Ishikawa (cell line): ENCODE data around the gene ANAPC13.

Experiments
- CEBPB ChIP-seq: IDR thresholded peaks from 2 replicates; pipeline ENCODE4 v1.6.1; 2012
- CREB1 ChIP-seq: IDR thresholded peaks from 2 replicates; pipeline ENCODE4 v1.6.1; 2012; ENCODE audit warnings: low read depth
- EGR1 ChIP-seq: IDR thresholded peaks from 2 replicates; pipeline ENCODE4 v1.6.1; 2012
- EP300 ChIP-seq: IDR thresholded peaks from 2 replicates; pipeline ENCODE4 v1.6.1; 2012; ENCODE audit warnings: borderline replicate concordance
- FOXM1 ChIP-seq: IDR thresholded peaks from 2 replicates; pipeline ENCODE4 v1.6.1; 2012; ENCODE audit warnings: low read depth, borderline replicate concordance
- MAX ChIP-seq: IDR thresholded peaks from 2 replicates; pipeline ENCODE4 v1.6.1; 2012
- NFIC ChIP-seq: IDR thresholded peaks from 2 replicates; pipeline ENCODE4 v1.6.1; 2012
- RAD21 ChIP-seq: IDR thresholded peaks from 2 replicates; pipeline ENCODE4 v1.6.1; 2012; ENCODE audit warnings: low read depth
- TAF1 ChIP-seq: IDR thresholded peaks from 2 replicates; pipeline ENCODE4 v1.6.1; 2012; ENCODE audit warnings: low read depth, mild to moderate bottlenecking
- TCF12 ChIP-seq: IDR thresholded peaks from 2 replicates; pipeline ENCODE4 v1.6.1; 2012; ENCODE audit warnings: low read depth
- TEAD4 ChIP-seq: IDR thresholded peaks from 2 replicates; pipeline ENCODE4 v1.6.1; 2012
- YY1 ChIP-seq: IDR thresholded peaks from 2 replicates; pipeline ENCODE4 v1.6.1; 2012; ENCODE audit warnings: low read depth
- ZBTB7A ChIP-seq: IDR thresholded peaks from 2 replicates; pipeline ENCODE4 v1.6.1; 2012; ENCODE audit warnings: low read depth
- TF ChIP-seq, protein P1 (sequence below): IDR thresholded peaks from 2 replicates; pipeline ENCODE4 v1.6.1; 2012
- TF ChIP-seq, protein P2 (sequence below): IDR thresholded peaks from 2 replicates; pipeline ENCODE4 v1.6.1; 2012; ENCODE audit warnings: low read depth, mild to moderate bottlenecking

The ANAPC13 gene

DNA sequence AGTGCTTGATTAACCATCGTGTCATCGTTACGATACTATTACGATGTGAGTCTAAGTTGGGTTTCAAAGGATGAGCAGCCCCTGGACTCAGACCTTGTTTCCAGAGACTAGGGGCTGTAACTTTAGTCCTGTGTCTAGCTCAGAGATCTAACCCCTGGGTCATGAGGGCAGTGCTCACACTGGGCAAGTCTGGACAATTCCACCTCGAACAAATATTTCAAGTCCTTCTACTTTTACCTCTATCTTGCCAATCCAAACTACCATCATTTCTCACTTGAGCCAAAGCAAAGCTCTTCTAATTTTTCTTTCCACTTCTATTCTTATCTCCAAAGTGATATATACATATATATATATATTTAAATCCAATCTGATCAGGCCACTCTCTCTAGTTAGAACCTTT is 10.8 kb downstream of the ANAPC13 start:
- no peak for TF ChIP-seq FOXM1
- TF ChIP-seq, protein P1, sequence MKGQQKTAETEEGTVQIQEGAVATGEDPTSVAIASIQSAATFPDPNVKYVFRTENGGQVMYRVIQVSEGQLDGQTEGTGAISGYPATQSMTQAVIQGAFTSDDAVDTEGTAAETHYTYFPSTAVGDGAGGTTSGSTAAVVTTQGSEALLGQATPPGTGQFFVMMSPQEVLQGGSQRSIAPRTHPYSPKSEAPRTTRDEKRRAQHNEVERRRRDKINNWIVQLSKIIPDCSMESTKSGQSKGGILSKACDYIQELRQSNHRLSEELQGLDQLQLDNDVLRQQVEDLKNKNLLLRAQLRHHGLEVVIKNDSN: no peak
- no peak for TF ChIP-seq TAF1
- TF ChIP-seq ZBTB7A: no peak
- no peak for TF ChIP-seq CREB1
- TF ChIP-seq CEBPB: no peak
- no peak for TF ChIP-seq RAD21
- no peak for TF ChIP-seq EGR1
- TF ChIP-seq MAX: no peak
- no peak for TF ChIP-seq NFIC
- TF ChIP-seq EP300: no peak
- no peak for TF ChIP-seq YY1
- no peak for TF ChIP-seq TEAD4
- TF ChIP-seq, protein P2, sequence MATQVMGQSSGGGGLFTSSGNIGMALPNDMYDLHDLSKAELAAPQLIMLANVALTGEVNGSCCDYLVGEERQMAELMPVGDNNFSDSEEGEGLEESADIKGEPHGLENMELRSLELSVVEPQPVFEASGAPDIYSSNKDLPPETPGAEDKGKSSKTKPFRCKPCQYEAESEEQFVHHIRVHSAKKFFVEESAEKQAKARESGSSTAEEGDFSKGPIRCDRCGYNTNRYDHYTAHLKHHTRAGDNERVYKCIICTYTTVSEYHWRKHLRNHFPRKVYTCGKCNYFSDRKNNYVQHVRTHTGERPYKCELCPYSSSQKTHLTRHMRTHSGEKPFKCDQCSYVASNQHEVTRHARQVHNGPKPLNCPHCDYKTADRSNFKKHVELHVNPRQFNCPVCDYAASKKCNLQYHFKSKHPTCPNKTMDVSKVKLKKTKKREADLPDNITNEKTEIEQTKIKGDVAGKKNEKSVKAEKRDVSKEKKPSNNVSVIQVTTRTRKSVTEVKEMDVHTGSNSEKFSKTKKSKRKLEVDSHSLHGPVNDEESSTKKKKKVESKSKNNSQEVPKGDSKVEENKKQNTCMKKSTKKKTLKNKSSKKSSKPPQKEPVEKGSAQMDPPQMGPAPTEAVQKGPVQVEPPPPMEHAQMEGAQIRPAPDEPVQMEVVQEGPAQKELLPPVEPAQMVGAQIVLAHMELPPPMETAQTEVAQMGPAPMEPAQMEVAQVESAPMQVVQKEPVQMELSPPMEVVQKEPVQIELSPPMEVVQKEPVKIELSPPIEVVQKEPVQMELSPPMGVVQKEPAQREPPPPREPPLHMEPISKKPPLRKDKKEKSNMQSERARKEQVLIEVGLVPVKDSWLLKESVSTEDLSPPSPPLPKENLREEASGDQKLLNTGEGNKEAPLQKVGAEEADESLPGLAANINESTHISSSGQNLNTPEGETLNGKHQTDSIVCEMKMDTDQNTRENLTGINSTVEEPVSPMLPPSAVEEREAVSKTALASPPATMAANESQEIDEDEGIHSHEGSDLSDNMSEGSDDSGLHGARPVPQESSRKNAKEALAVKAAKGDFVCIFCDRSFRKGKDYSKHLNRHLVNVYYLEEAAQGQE: no peak
- no peak for TF ChIP-seq TCF12

- TF ChIP-seq, protein P2: no peak
- TF ChIP-seq FOXM1 (no peak), RAD21 (peak; percentile 80), MAX (no peak)
Observed at GRCh38 chr3:134473868-134474546, 11.8 kb downstream of the ANAPC13 start.

DNA sequence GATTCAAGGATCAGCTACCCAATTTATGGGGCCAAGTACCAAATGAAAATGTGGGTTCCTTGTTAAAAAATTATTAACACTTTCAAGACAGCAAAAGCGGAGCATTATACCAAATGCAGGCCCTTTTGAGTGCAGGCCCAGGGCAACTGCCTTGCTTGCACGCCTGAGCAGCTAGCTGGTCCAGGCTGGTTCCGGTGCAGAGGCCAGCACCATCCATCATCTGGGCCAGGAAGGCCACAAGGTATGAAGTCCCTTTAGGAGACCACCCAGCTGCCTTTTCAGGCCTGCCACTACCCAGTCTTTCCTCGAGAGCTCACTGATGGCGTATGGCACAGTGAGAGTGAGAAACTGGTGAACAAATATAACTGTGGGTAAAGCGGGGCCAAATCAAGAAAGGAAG is 13.0 kb downstream of the ANAPC13 start:
- TF ChIP-seq, protein P2: no peak
- TF ChIP-seq EP300 (no peak), TAF1 (no peak), CREB1 (no peak), NFIC (no peak), YY1 (no peak), RAD21 (no peak), ZBTB7A (no peak), EGR1 (no peak), TEAD4 (no peak), CEBPB (no peak), TCF12 (no peak), MAX (no peak), FOXM1 (no peak)
- TF ChIP-seq, protein P1: no peak

- TF ChIP-seq NFIC (no peak), MAX (no peak), ZBTB7A (no peak), YY1 (no peak), RAD21 (no peak), CEBPB (no peak), TEAD4 (no peak), TCF12 (no peak)
- TF ChIP-seq, protein P1: no peak
Observed at GRCh38 chr3:134471521-134472193, 14.1 kb downstream of the ANAPC13 start.
